PC-9 (cell line): ENCODE data around the gene HIF1A. TPM values are rescaled to one million over a fixed set of nuclear protein-coding genes. Genes with fewer than 3 reads are reported as not detected.

Experiments used
- BruUV-seq: library from RNA; stranded (reverse); fragments of 400-500 nt; replicated peaks from 2 replicates; lab custom pipeline; 2021; lab: Mats Ljungman, UMichigan
- CTCF ChIA-PET: fragments of 300-600 bp; sonication (Branson Sonifier 250); formaldehyde crosslinking; loops from one replicate; lab custom pipeline; 2022; ENCODE audit warnings: antibody characterized with exemption; lab: Charles Lee
- POLR2A ChIA-PET: fragments of 300-600 bp; sonication (Branson Sonifier 250); formaldehyde crosslinking; loops from one replicate; lab custom pipeline; 2022; ENCODE audit warnings: antibody characterized with exemption; ENCODE audit not compliant: unreplicated experiment; lab: Charles Lee
- DNase-seq, 2 experiments: peaks; one replicate each; pipeline versions ENCODE4 v3.0.0 to v3.0.0-alpha.2; 2015 to 2022; ENCODE audit warnings: mixed read lengths in 1 of 2
- H2AFZ ChIP-seq: fragments of 200-600 bp; sonication (generic); 2 replicates; pipeline ENCODE4 v1.8.1; 2017; ENCODE audit warnings: antibody characterized with exemption
- H3F3A ChIP-seq: fragments of 200-600 bp; sonication (generic); 2 replicates; pipeline ENCODE4 v1.8.1; 2017; ENCODE audit warnings: antibody characterized with exemption, mild to moderate bottlenecking, low read depth; ENCODE audit not compliant: insufficient read depth
- H3K27ac ChIP-seq: fragments of 200-600 bp; sonication (generic); 2 replicates; pipeline ENCODE4 v1.6.1; 2016; ENCODE audit warnings: mixed run types
- H3K27me3 ChIP-seq: fragments of 200-600 bp; sonication (generic); 2 replicates; pipeline ENCODE4 v1.6.1; 2016; ENCODE audit warnings: low read depth, mixed run types; ENCODE audit not compliant: insufficient read depth
- H3K36me3 ChIP-seq: fragments of 200-600 bp; sonication (generic); 2 replicates; pipeline ENCODE4 v1.6.1; 2016; ENCODE audit warnings: low read depth, mixed run types
- H3K4me1 ChIP-seq: fragments of 200-600 bp; sonication (generic); replicated peaks from 2 replicates; pipeline ENCODE4 v1.6.1; 2016; ENCODE audit warnings: mixed run types; ENCODE audit not compliant: insufficient read depth
- H3K4me2 ChIP-seq: fragments of 200-600 bp; sonication (generic); 2 replicates; pipeline ENCODE4 v1.6.1; 2017; ENCODE audit warnings: mixed run types
- H3K4me3 ChIP-seq: fragments of 200-600 bp; sonication (generic); 2 replicates; pipeline ENCODE4 v1.6.1; 2016; ENCODE audit warnings: mixed run types
- H3K79me2 ChIP-seq: fragments of 200-600 bp; sonication (generic); 2 replicates; pipeline ENCODE4 v1.6.1; 2017; ENCODE audit warnings: low read depth, mixed run types
- H3K9me2 ChIP-seq: fragments of 200-600 bp; sonication (generic); 2 replicates; pipeline ENCODE4 v1.8.1; 2017; ENCODE audit warnings: mild to moderate bottlenecking; ENCODE audit not compliant: insufficient read depth
- H3K9me3 ChIP-seq: fragments of 200-600 bp; sonication (generic); 2 replicates; pipeline ENCODE4 v1.8.1; 2016; ENCODE audit warnings: low read depth; ENCODE audit not compliant: insufficient read depth
- H4K20me1 ChIP-seq: fragments of 200-600 bp; sonication (generic); 2 replicates; pipeline ENCODE4 v1.8.1; 2017; ENCODE audit not compliant: insufficient read depth
- CTCF ChIP-seq: fragments of 200-600 bp; sonication (generic); conservative IDR thresholded peaks from 2 replicates; pipeline ENCODE4 v1.6.1; 2017; ENCODE audit warnings: mixed run types, antibody characterized with exemption, mild to moderate bottlenecking, moderate library complexity
- EZH2 ChIP-seq: fragments of 200-600 bp; sonication (generic); IDR thresholded peaks from 2 replicates; pipeline ENCODE4 v1.8.0; 2017; ENCODE audit warnings: antibody characterized with exemption, low read depth
- intact Hi-C: fragments of 100-400 bp; cut with micrococcal nuclease; formaldehyde crosslinking; loops from one replicate; pipeline ENCODE4 v1.10.0; 2022; ENCODE audit not compliant: unreplicated experiment
- total RNA-seq: library from RNA; stranded (reverse); gene quantifications from 2 replicates; pipeline ENCODE4 v1.2.3, GENCODE V29; 2021

HIF1A gene
- total RNA-seq, 1 experiment from 2014 or later: 146 TPM

GRCh38 chr14:61797309-61797708 lies 102.0 kb downstream of the HIF1A start:
- Histone ChIP-seq H3K4me1 (no peaks in the 10 kb centered on the region), H3K9me3 (no peaks in the 10 kb centered on the region), H3K79me2 (no peaks in the 10 kb centered on the region), H3K4me3 (no peak overlapping the region), H2AFZ (no peak overlapping the region), H3F3A (peaks cover 3% of the 10 kb centered on the region; the same call in 1 of the 2 replicates), H3K27ac (no peak overlapping the region), H3K4me2 (no peak overlapping the region), H3K27me3 (no peaks in the 10 kb centered on the region), H3K36me3 (peaks cover 16% of the 10 kb centered on the region; the same call in 1 of the 2 replicates), H4K20me1 (no peaks in the 10 kb centered on the region), H3K9me2 (no peaks in the 10 kb centered on the region)
- TF ChIP-seq EZH2: no peak
- TF ChIP-seq CTCF: no peak
- POLR2A ChIA-PET: interaction anchor here (0.7 kb wide), 1 partner anchor 16 kb away, joined by 26 read pairs; no protein-coding TSS in a partner anchor
- no TSS peak for BruUV-seq
- CTCF ChIA-PET: no interaction called here
- intact Hi-C loops: no loop called here
- DNase-seq: no peak

Other genes with a start within 250 kb of the HIF1A start
- 17.9 and 18.0 TPM in 2 replicates for gene SNAPC1, start 66.9 kb downstream of the HIF1A start, total RNA-seq
- gene SYT16, start 117.2 kb downstream of the HIF1A start, total RNA-seq: 5.1 and 10.8 TPM in 2 replicates